BLaER1 treated with 17β-estradiol and CSF1 and Interleukin-3, amounts not matched to agents 10 nM and 100 nM (cell line): Measurements from ENCODE around the gene TTLL1.

ENCODE experiments used
- H3K27ac ChIP-seq, 11 experiments: shearing (Covaris generic); formaldehyde crosslinking; 2 replicates each; pipeline ENCODE4 v1.8.1; 2022
- H3K27me3 ChIP-seq, 11 experiments: shearing (Covaris generic); formaldehyde crosslinking; 2 replicates each; pipeline ENCODE4 v1.8.1; 2022
- H3K36me3 ChIP-seq, 11 experiments: shearing (Covaris generic); formaldehyde crosslinking; 2 replicates each; pipeline ENCODE4 v1.8.1; 2022
- H3K4me1 ChIP-seq, 10 experiments: shearing (Covaris generic); formaldehyde crosslinking; 2 replicates each; pipeline ENCODE4 v1.8.1; 2022
- H3K4me2 ChIP-seq, 11 experiments: shearing (Covaris generic); formaldehyde crosslinking; 2 replicates each; pipeline ENCODE4 v1.8.1; 2022
- H3K4me3 ChIP-seq, 10 experiments: shearing (Covaris generic); formaldehyde crosslinking; 2 replicates each; pipeline ENCODE4 v1.8.1; 2022
- H3K9ac ChIP-seq, 11 experiments: shearing (Covaris generic); formaldehyde crosslinking; 2 replicates each; pipeline ENCODE4 v1.8.1; 2022
- H3K9me3 ChIP-seq, 11 experiments: shearing (Covaris generic); formaldehyde crosslinking; replicated peaks in 1 of 11; 2 replicates each; pipeline ENCODE4 v1.8.1; 2022
- H4K20me1 ChIP-seq, 11 experiments: shearing (Covaris generic); formaldehyde crosslinking; 2 replicates each; pipeline ENCODE4 v1.8.1; 2022
- Cebpa-rat ChIP-seq, 11 experiments: shearing (Covaris generic); IDR thresholded peaks; 2 replicates each; pipeline ENCODE4 v1.8.1; 2022

Gene TTLL1

GRCh38 chr22:43011079-43011478 is 78.1 kb downstream of the TTLL1 start:
- peaks cover 60 to 81% (median 73%) of the 10 kb centered on the region in 10 experiments for H3K4me1 ChIP-seq
- peaks cover 80 to 88% (median 84%) of the 10 kb centered on the region in 11 experiments for H4K20me1 ChIP-seq
- peaks cover 0 to 6% (median 0%) of the 10 kb centered on the region in 11 experiments; a peak in 4 of 22 replicates for H3K36me3 ChIP-seq
- H3K27ac ChIP-seq = no peak overlapping the region
- no peak overlapping the region for H3K4me3 ChIP-seq
- H3K4me2 ChIP-seq = peak overlapping the region in 10 of 11 experiments; percentile 15 to 97 (median 92); a peak in 12 of 22 replicates
- 0 out of 22 replicates have a peak overlapping the region, but pooled peaks of 1 of the 11 experiments have one; percentile 0 for H3K9ac ChIP-seq
- no peaks in the 10 kb centered on the region for H3K27me3 ChIP-seq
- no peaks in the 10 kb centered on the region for H3K9me3 ChIP-seq
- no peak for TF ChIP-seq Cebpa-rat (IDR thresholded peaks at IDR 0.05)

- H3K9ac ChIP-seq = no peak overlapping the region
- peaks cover 0 to 6% (median 0%) of the 10 kb centered on the region in 11 experiments; a peak in 4 of 22 replicates for H3K36me3 ChIP-seq
- no peak for TF ChIP-seq Cebpa-rat (IDR thresholded peaks at IDR 0.05)
- peaks cover 68 to 91% (median 83%) of the 10 kb centered on the region in 10 experiments for H3K4me1 ChIP-seq
- H4K20me1 ChIP-seq = peaks cover 97 to 100% (median 100%) of the 10 kb centered on the region in 11 experiments
- peak overlapping the region in 3 of 11 experiments; percentile 6 to 100 (median 97); a peak in 3 of 22 replicates for H3K4me2 ChIP-seq
- H3K27me3 ChIP-seq = no peaks in the 10 kb centered on the region
- no peak overlapping the region for H3K27ac ChIP-seq
- H3K4me3 ChIP-seq = no peak overlapping the region
- H3K9me3 ChIP-seq = no peaks in the 10 kb centered on the region
Measured at GRCh38 chr22:43009444-43009843, 79.7 kb downstream of the TTLL1 start.

DNA sequence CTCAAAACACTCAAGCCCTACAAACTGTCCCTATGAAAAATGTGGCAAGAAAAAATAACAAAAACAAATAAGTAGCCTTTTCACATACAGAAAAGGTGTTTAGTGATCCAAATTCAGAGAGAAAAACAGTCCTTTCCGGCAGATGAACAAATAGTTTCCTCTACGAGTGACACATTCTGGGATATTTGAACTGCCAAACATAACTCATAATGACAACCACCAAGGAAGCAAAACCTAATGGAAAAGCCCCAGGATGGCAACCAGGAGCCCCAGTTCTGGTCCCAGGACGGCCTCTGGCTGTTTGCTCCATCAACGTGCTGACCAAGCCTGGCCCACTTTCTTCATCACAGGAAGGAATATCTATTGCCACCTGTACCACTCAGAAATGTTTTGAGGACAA is 80.3 kb downstream of the TTLL1 start:
- no peak overlapping the region for H3K9ac ChIP-seq
- H3K27ac ChIP-seq = no peak overlapping the region
- H3K4me2 ChIP-seq = peak overlapping the region in 6 of 11 experiments; percentile 5 to 100 (median 60); a peak in 7 of 22 replicates
- H3K36me3 ChIP-seq = peaks cover 0 to 6% (median 0%) of the 10 kb centered on the region in 11 experiments; a peak in 5 of 22 replicates
- no peak for TF ChIP-seq Cebpa-rat (IDR thresholded peaks at IDR 0.05)
- no peaks in the 10 kb centered on the region for H3K27me3 ChIP-seq
- no peaks in the 10 kb centered on the region for H3K9me3 ChIP-seq
- peaks cover 100% of the 10 kb centered on the region in 11 experiments for H4K20me1 ChIP-seq
- H3K4me1 ChIP-seq = peaks cover 72 to 96% (median 87%) of the 10 kb centered on the region in 10 experiments
- no peak overlapping the region for H3K4me3 ChIP-seq

- no peak for TF ChIP-seq Cebpa-rat (IDR thresholded peaks at IDR 0.05)
- Histone ChIP-seq H4K20me1 (peaks cover 100% of the 10 kb centered on the region in 11 experiments), H3K27ac (no peak overlapping the region), H3K36me3 (peaks cover 0 to 7% (median 0%) of the 10 kb centered on the region in 11 experiments; a peak in 6 of 22 replicates), H3K9me3 (no peaks in the 10 kb centered on the region), H3K4me2 (peak overlapping the region in 9 of 11 experiments; percentile 4 to 100 (median 23); a peak in 12 of 22 replicates), H3K4me1 (peaks cover 72 to 97% (median 87%) of the 10 kb centered on the region in 10 experiments), H3K9ac (no peak overlapping the region), H3K27me3 (no peaks in the 10 kb centered on the region), H3K4me3 (no peak overlapping the region)
Measured at GRCh38 chr22:43008509-43008908, 80.7 kb downstream of the TTLL1 start.

DNA sequence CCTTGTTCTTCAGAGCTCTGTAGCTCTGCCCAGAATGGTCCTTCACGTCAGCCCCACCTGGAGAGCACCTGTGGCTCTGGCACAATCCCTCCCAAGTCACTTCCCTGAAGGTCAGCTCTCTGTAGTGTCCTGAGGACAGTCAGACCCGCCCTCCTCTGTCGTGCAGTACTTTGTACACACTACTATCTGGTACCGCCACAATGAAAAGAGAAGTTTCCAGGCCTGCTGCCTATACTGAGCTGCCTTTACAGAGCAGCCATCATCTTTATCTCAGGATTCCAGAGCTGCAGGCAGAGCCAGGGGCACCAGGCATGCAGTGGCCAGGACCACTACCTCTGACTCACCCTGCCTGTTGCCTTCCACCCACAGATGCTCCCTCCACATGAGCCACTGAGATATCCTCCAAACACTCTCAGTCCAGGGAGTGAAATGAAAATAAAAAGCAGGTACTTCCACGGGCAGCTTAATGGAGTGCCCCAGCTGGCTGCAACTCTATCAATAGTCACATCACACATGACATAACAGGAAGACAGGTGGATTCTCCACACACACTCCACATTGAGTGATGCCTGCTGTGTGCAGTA is 81.6 kb downstream of the TTLL1 start:
- H3K4me3 ChIP-seq = no peak overlapping the region
- peaks cover 72 to 97% (median 87%) of the 10 kb centered on the region in 10 experiments for H3K4me1 ChIP-seq

GRCh38 chr22:43006753-43007152 is 82.4 kb downstream of the TTLL1 start:
- H3K4me1 ChIP-seq = peaks cover 72 to 97% (median 87%) of the 10 kb centered on the region in 10 experiments
- TF ChIP-seq Cebpa-rat (IDR thresholded peaks at IDR 0.05) = no peak
- no peaks in the 10 kb centered on the region for H3K9me3 ChIP-seq
- no peak overlapping the region for H3K27ac ChIP-seq
- H4K20me1 ChIP-seq = peaks cover 94 to 100% (median 100%) of the 10 kb centered on the region in 11 experiments
- H3K4me2 ChIP-seq = peak overlapping the region; percentile 72 to 100 (median 89); a peak in 12 of 22 replicates
- peaks cover 0 to 7% (median 0%) of the 10 kb centered on the region in 11 experiments; a peak in 6 of 22 replicates for H3K36me3 ChIP-seq
- no peaks in the 10 kb centered on the region for H3K27me3 ChIP-seq
- no peak overlapping the region for H3K9ac ChIP-seq
- H3K4me3 ChIP-seq = no peak overlapping the region

More for the DNA sequence above, 81.6 kb downstream of the TTLL1 start:
- H3K27me3 ChIP-seq = no peaks in the 10 kb centered on the region
- no peaks in the 10 kb centered on the region for H3K9me3 ChIP-seq
- H3K27ac ChIP-seq = no peak overlapping the region
- H3K36me3 ChIP-seq = peaks cover 0 to 7% (median 0%) of the 10 kb centered on the region in 11 experiments; a peak in 6 of 22 replicates
- peak overlapping the region in 7 of 11 experiments; percentile 4 to 100 (median 96); a peak in 11 of 22 replicates for H3K4me2 ChIP-seq
- H4K20me1 ChIP-seq = peaks cover 98 to 100% (median 100%) of the 10 kb centered on the region in 11 experiments
- TF ChIP-seq Cebpa-rat (IDR thresholded peaks at IDR 0.05) = no peak
- H3K9ac ChIP-seq = no peak overlapping the region

DNA sequence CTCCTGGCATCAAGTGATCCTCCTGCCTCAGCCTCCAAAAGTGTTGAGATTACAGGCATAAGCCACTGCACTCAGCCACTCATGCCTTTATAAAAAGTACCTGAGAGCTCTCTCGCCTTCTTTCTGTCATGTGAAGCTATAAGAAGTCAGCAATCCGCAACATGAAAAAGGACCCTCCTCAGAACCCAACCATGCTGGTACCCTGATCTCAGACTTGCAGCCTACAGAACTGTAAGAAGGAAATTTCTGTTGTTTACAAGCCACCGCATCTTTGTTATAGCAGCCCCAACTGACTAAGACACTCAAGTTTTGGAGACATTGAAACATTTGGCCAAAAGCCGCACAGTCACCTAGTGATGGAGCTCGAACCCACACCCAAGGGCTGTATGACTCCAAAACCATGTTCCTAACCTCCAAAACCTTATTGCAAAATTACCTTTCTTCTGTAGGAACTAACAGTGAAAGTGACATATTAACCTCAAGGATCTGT is 83.1 kb downstream of the TTLL1 start:
- no peaks in the 10 kb centered on the region for H3K9me3 ChIP-seq
- peaks cover 0 to 7% (median 0%) of the 10 kb centered on the region in 11 experiments; a peak in 6 of 22 replicates for H3K36me3 ChIP-seq
- peaks cover 94 to 100% (median 100%) of the 10 kb centered on the region in 11 experiments for H4K20me1 ChIP-seq
- TF ChIP-seq Cebpa-rat (IDR thresholded peaks at IDR 0.05) = no peak
- no peak overlapping the region; a peak in 1 of 22 replicates for H3K27ac ChIP-seq
- peak overlapping the region in 1 of 11 experiments; percentile 30; a peak in 1 of 22 replicates for H3K9ac ChIP-seq
- H3K4me1 ChIP-seq = peaks cover 72 to 97% (median 87%) of the 10 kb centered on the region in 10 experiments
- H3K4me3 ChIP-seq = no peak overlapping the region
- H3K27me3 ChIP-seq = no peaks in the 10 kb centered on the region
- peak overlapping the region; percentile 72 to 100 (median 89); a peak in 19 of 22 replicates for H3K4me2 ChIP-seq

DNA sequence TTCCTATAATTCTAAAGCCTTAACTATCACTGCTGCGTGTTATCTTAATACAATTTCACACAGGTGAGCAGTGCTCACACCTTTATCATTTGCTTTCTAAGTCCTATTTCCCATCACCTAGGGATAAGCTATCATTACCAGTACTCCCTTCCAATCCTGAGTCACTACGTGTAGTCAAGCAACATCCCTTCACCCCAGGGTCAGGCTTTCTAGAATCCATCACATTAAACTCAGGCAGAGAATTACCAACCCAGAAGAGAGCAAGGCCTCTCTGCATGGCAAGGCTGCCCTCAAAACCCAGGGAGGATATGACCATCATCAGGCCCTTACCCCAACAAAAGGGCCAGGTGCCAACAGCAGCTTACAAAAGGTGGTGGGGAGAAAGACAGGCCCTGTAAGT is 84.1 kb downstream of the TTLL1 start:
- H3K4me2 ChIP-seq = peak overlapping the region; percentile 72 to 100 (median 89)
- peak overlapping the region in 4 of 11 experiments; percentile 35 to 67 (median 51); a peak in 6 of 22 replicates for H3K27ac ChIP-seq
- H3K4me3 ChIP-seq = no peak overlapping the region
- no peaks in the 10 kb centered on the region for H3K27me3 ChIP-seq
- peaks cover 0 to 7% (median 0%) of the 10 kb centered on the region in 11 experiments; a peak in 6 of 22 replicates for H3K36me3 ChIP-seq
- no peak for TF ChIP-seq Cebpa-rat (IDR thresholded peaks at IDR 0.05)
- peaks cover 0 to 3% (median 0%) of the 10 kb centered on the region in 11 experiments; a peak in 5 of 22 replicates for H3K9me3 ChIP-seq
- peaks cover 88 to 100% (median 100%) of the 10 kb centered on the region in 11 experiments for H4K20me1 ChIP-seq
- peak overlapping the region in 7 of 11 experiments; percentile 7 to 44 (median 28); a peak in 5 of 22 replicates for H3K9ac ChIP-seq
- H3K4me1 ChIP-seq = peaks cover 76 to 99% (median 93%) of the 10 kb centered on the region in 10 experiments
